IgD-negative memory B cell (primary cell): ENCODE data around the gene MARK2. TPM values are rescaled to one million over a fixed set of nuclear protein-coding genes. Genes with fewer than 3 reads are reported as not detected.
A peak's percentile ranks its signal among the peaks of the same experiment; 100 is the strongest.
"Not testable (repeated sequence)": the region's sequence is repeated elsewhere in the genome, so short reads cannot be mapped to it uniquely, and the experiment has no call there.

Source experiments
- H3K27ac Mint-ChIP-seq, 3 donors: one replicate each; pipeline ENCODE4 v1.8.0; 2020 to 2022; ENCODE audit warnings: mild to moderate bottlenecking in 3 of 3, mixed read lengths in 3 of 3, moderate library complexity in 1 of 3
- H3K27me3 Mint-ChIP-seq: one replicate; pipeline ENCODE4 v1.8.0; 2021; ENCODE audit warnings: mixed read lengths
- H3K36me3 Mint-ChIP-seq: one replicate; pipeline ENCODE4 v1.8.0; 2020; ENCODE audit warnings: mild to moderate bottlenecking, mixed read lengths
- H3K4me1 Mint-ChIP-seq, 3 donors: one replicate each; pipeline ENCODE4 v1.8.0; 2020 to 2022; ENCODE audit warnings: mixed read lengths in 3 of 3, mild to moderate bottlenecking in 1 of 3
- H3K4me3 Mint-ChIP-seq, 4 donors: one replicate each; pipeline ENCODE4 v1.8.0; 2020 to 2022; ENCODE audit warnings: mild to moderate bottlenecking in 4 of 4, mixed read lengths in 4 of 4, moderate library complexity in 3 of 4
- H3K9me3 Mint-ChIP-seq, 3 donors: one replicate each; pipeline ENCODE4 v1.8.0; 2020 to 2021; ENCODE audit warnings: mixed read lengths in 3 of 3, mild to moderate bottlenecking in 1 of 3
- polyA plus RNA-seq: library from polyadenylated mRNA; unstranded; fragments of 300-500 nt; fragmentation: Illumina TruSeq; gene quantifications from one replicate; pipeline ENCODE4 v1.2.3, GENCODE V29; 2021

MARK2 gene
- 50.8 TPM for polyA plus RNA-seq

- Mint-ChIP-seq H3K27ac (peak within 1 kb of the TSS; percentile 74 to 96 (median 94)), H3K36me3 (no peaks in the 10 kb centered on the region), H3K4me1 (peaks cover 22 to 43% (median 43%) of the 10 kb centered on the region in 3 donors), H3K4me3 (peak within 1 kb of the TSS; percentile 90 to 100 (median 98)), H3K9me3 (no peaks in the 10 kb centered on the region), H3K27me3 (no peaks in the 10 kb centered on the region)
These were observed at the start of gene MARK2 for GRCh38 chr11:63838678-63839507. Gene MARK2, plus strand, starts transcription at chr11:63839110. Its CDS starts 397 bp downstream, at chr11:63839507.

DNA sequence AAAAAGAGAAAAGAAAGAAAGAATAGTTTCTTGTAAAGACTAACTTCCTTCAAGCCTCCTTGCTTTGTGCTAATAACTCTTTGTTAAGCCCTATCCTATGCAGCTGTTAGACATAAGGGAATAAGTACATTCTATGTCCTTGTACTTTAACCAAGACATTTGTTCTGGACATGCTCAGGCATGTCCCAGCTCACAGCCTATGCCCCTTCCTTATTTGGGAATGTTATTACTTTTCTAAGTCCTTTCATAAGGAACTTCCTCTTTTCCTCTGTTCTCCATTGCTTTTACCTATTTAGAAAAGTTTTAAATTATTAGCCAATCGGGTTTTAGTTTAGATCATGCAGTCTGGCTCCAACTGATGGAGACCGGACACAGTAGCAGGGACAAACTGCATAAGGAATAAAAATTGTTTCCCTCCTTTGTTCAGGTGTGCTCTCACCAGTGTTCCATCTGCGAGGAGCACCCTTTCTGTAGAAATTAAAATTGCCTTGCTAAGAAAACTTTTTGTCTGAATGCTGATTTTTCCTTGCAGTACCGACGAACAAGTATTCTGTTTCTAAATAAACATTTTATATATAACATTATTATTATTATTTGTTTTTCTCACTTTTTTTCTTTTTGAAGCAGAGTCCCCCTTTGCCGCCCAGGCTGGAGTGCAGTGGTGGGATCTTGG lies 47.3 kb upstream of the MARK2 start:
- Mint-ChIP-seq H3K27me3 (peaks cover 9% of the 10 kb centered on the region), H3K4me3 (peak overlapping the region in 1 of 4 donors; percentile 65), H3K9me3 (peaks cover 2 to 7% (median 4%) of the 10 kb centered on the region in 3 donors), H3K4me1 (peaks cover 0 to 11% (median 2%) of the 10 kb centered on the region in 3 donors), H3K27ac (no peak overlapping the region), H3K36me3 (peaks cover 4% of the 10 kb centered on the region)

GRCh38 chr11:63793161-63793560 lies 45.7 kb upstream of the MARK2 start:
- Mint-ChIP-seq H3K27ac (peak overlapping the region in 1 of 3 donors; percentile 35), H3K27me3 (peaks cover 11% of the 10 kb centered on the region), H3K4me1 (peaks cover 0 to 11% (median 2%) of the 10 kb centered on the region in 3 donors), H3K36me3 (peaks cover 4% of the 10 kb centered on the region), H3K4me3 (no peak overlapping the region), H3K9me3 (peaks cover 2 to 7% (median 4%) of the 10 kb centered on the region in 3 donors)

- peaks cover 0 to 9% (median 0%) of the 10 kb centered on the region in 3 donors for H3K4me1 Mint-ChIP-seq
- H3K4me3 Mint-ChIP-seq = no peak overlapping the region
- H3K36me3 Mint-ChIP-seq = peaks cover 4% of the 10 kb centered on the region
- peaks cover 13% of the 10 kb centered on the region for H3K27me3 Mint-ChIP-seq
- peaks cover 2 to 7% (median 4%) of the 10 kb centered on the region in 3 donors for H3K9me3 Mint-ChIP-seq
- no peak overlapping the region for H3K27ac Mint-ChIP-seq
These were observed 43.8 kb upstream of the MARK2 start for GRCh38 chr11:63795066-63795465.

DNA sequence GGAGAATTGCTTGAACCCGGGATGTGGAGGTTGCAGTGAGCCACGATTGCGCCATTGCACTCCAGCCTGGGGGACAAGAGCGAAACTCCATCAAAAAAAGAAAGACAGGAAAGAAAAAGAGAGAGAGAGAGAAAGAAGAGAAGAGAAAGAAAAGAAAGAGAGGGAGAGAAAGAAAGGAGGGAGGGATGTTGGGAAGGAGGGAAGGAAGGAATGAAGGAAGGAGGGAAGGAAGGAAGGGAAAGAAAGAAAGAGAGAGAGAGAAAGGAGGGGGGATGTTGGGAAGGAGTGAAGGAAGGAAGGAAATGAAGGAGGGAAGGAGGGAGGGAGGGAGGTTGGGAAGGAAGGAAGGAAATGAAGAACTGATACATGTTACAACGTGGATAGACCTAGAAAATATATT lies 38.0 kb upstream of the MARK2 start:
- H3K27me3 Mint-ChIP-seq = peaks cover 9% of the 10 kb centered on the region
- H3K4me3 Mint-ChIP-seq = no peak overlapping the region
- peaks cover 1% of the 10 kb centered on the region for H3K36me3 Mint-ChIP-seq
- H3K4me1 Mint-ChIP-seq = peaks cover 0 to 2% (median 0%) of the 10 kb centered on the region in 3 donors
- H3K9me3 Mint-ChIP-seq = no peaks in the 10 kb centered on the region
- no peak overlapping the region for H3K27ac Mint-ChIP-seq

DNA sequence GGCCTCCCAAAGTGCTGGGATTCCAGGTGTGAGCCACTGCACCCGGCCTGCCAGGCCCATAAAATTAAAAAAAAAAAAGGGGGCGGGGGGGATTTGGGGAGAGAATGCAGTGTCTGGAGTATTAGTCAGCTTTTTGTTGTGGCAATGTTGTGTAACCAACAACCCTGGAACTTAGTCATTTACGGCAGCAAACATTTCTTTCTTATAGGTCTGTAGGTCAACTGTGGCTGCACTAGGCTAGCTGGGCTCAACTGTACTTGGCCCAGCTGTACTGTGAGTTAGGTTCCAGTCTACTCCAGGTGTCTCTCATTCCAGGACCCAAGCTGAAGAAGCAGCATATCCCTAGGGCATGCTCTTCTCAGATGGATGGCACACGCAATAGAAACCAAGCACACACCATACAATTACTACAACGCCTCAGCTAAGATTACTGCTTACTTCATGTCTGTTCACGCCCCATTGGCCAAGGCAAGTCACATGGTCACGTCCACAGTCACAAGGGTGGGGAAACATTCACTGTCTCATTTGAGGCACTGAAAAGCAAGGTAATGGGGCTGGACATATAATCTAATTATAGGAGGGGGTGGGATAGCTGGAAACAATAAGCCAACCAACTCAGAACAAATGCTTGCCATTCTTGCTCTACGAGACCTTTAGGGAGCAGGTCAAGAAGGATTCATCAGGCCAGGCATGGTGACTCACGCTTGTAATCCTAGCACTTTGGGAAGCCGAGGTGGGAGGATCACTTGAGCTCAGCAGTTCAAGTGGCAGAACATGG lies 36.1 kb upstream of the MARK2 start:
- Mint-ChIP-seq H3K27ac (no peak overlapping the region), H3K27me3 (peaks cover 4% of the 10 kb centered on the region), H3K4me3 (no peak overlapping the region), H3K4me1 (peaks cover 0 to 2% (median 0%) of the 10 kb centered on the region in 3 donors), H3K9me3 (no peaks in the 10 kb centered on the region), H3K36me3 (peaks cover 1% of the 10 kb centered on the region)

DNA sequence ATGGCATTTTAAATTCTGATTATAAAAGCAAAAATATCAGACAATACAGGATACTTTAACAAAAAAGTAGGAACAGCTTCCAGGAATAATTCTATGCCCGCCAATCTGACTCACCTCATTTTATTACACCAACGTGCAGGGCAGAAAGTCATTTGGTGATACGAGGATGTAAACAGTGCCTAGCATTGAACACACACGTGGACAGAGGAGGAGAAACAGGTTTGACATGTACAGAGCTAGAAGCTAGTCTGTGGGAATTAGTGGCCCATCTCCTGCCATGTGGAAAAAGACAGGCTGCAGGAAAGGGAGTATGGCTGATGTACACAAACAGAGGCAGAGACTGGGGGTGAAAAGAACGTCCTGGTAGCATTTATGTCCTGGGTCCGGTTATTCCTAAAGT lies 34.7 kb upstream of the MARK2 start:
- Mint-ChIP-seq H3K4me1 (peaks cover 0 to 2% (median 0%) of the 10 kb centered on the region in 3 donors), H3K27ac (no peak overlapping the region), H3K36me3 (peaks cover 1% of the 10 kb centered on the region), H3K4me3 (no peak overlapping the region), H3K27me3 (peaks cover 2% of the 10 kb centered on the region), H3K9me3 (no peaks in the 10 kb centered on the region)

DNA sequence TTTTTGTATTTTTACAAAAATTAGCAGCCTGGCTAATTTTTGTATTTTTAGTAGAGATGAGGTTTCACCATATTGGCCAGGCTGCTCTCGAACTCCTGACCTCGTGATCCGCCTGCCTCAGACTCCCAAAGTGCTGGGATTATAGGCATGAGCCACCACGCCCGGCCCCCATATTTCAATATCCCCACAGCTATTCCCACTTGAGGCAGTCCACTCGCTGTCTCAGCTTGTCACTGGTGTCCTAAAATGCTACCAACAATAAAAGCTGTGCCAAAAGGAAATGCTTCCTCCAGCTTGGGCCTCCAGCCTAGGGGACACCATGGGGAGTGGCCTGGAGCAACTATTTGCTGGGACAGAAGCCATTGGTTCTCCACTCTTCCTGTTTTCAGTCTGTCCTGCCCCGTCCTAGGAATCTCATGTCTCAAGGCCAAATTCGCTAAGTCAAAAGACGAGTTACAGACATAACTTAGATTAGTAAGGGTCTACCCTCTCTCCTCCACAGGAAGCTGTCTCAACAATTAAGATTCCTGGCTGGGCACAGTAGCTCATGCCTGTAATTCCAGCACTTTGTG lies 33.0 kb upstream of the MARK2 start:
- Mint-ChIP-seq H3K9me3 (no peaks in the 10 kb centered on the region), H3K4me1 (peaks cover 0 to under 1% (median 0%) of the 10 kb centered on the region in 3 donors), H3K4me3 (no peak overlapping the region), H3K27me3 (no peaks in the 10 kb centered on the region), H3K27ac (no peak overlapping the region), H3K36me3 (no peaks in the 10 kb centered on the region)

DNA sequence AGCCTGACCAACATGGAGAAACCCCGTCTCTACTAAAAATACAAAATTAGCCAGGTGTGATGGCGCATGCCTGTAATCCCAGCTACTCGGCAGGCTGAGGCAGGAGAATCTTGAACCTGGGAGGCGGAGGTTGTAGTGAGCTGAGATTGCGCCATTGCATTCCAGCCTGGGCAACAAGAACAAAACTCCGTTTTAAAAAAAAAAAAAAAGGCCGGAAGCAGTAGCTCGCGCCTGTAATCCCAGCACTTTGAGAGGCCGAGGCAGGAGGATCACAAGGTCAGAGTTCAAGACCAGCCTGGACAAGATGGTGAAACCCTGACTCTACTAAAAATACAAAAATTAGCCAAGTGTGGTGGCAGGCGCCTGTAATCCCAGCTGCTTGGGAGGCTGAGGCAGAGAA lies 28.5 kb upstream of the MARK2 start:
- not testable (repeated sequence) for H3K9me3 Mint-ChIP-seq, H3K4me3 Mint-ChIP-seq, H3K27ac Mint-ChIP-seq, H3K27me3 Mint-ChIP-seq, H3K36me3 Mint-ChIP-seq
- H3K4me1 Mint-ChIP-seq = peaks cover 9 to 17% (median 12%) of the 10 kb centered on the region in 3 donors

DNA sequence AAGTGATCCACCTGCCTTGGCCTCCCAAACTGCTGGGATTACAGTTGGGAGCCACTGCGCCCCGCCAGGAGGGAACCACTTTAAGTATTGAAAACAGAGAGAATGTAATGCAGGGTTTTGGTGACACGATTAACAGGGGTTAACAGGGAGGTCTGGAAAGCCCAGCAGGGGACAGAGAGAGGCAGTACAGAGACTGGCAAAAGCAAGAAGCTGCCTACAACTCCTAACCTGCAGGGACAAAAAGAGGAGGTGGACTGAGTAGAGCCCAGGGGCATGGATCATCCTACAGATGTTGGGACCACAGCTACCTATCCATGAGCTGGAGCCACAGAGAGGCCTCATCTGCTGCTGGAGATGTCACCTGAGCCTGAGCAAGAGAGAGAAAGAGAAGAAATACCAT lies 27.4 kb upstream of the MARK2 start:
- no peaks in the 10 kb centered on the region for H3K27me3 Mint-ChIP-seq
- peaks cover 2% of the 10 kb centered on the region for H3K36me3 Mint-ChIP-seq
- no peaks in the 10 kb centered on the region for H3K9me3 Mint-ChIP-seq
- H3K4me1 Mint-ChIP-seq = peaks cover 9 to 19% (median 12%) of the 10 kb centered on the region in 3 donors
- H3K27ac Mint-ChIP-seq = peak overlapping the region in 2 of 3 donors; percentile 16 to 32
- H3K4me3 Mint-ChIP-seq = peak overlapping the region; percentile 4 to 87 (median 50)

- peak within 1 kb of the TSS; percentile 6 to 67 (median 27) for H3K27ac Mint-ChIP-seq
- no peaks in the 10 kb centered on the region for H3K9me3 Mint-ChIP-seq
- H3K4me3 Mint-ChIP-seq = peak within 1 kb of the TSS; percentile 82 to 91 (median 89)
- H3K36me3 Mint-ChIP-seq = peaks cover 2% of the 10 kb centered on the region
- H3K4me1 Mint-ChIP-seq = peaks cover 9 to 19% (median 12%) of the 10 kb centered on the region in 3 donors
- no peaks in the 10 kb centered on the region for H3K27me3 Mint-ChIP-seq
These were observed 25.8 kb upstream of the MARK2 start, which contains the start of gene SPINDOC for GRCh38 chr11:63813035-63813562. Gene SPINDOC, plus strand, starts transcription at chr11:63813456. Its CDS starts 231 bp downstream, at chr11:63813687.

GRCh38 chr11:63813563-63814382 lies 25.1 kb upstream of the MARK2 start:
- Mint-ChIP-seq H3K27me3 (no peaks in the 10 kb centered on the region), H3K4me1 (peaks cover 9 to 19% (median 12%) of the 10 kb centered on the region in 3 donors), H3K36me3 (peaks cover 2% of the 10 kb centered on the region), H3K27ac (peak overlapping the region in 2 of 3 donors; percentile 6 to 39), H3K4me3 (peak overlapping the region; percentile 80 to 91 (median 86)), H3K9me3 (no peaks in the 10 kb centered on the region)

DNA sequence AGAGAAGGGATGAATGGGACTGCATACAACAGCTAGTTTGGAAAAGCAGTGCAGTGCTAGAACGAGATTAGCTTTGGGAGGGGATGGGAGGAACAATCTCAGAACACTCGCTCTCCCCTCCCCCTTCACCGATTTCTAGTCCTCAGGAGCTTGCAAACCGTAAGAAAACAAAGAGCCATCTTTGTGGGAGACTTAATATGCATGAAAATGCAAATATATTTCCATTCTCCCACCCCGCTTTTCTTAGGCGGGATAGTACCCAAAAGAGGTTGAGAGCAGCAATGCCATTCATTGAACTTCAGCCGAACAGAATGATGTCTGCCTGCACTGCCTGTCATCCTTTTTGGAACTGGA lies 24.6 kb upstream of the MARK2 start:
- peaks cover 9 to 19% (median 12%) of the 10 kb centered on the region in 3 donors for H3K4me1 Mint-ChIP-seq
- no peaks in the 10 kb centered on the region for H3K27me3 Mint-ChIP-seq
- H3K4me3 Mint-ChIP-seq = peak overlapping the region; percentile 80 to 91 (median 86)
- peak overlapping the region in 2 of 3 donors; percentile 6 to 39 for H3K27ac Mint-ChIP-seq
- peaks cover 2% of the 10 kb centered on the region for H3K36me3 Mint-ChIP-seq
- no peaks in the 10 kb centered on the region for H3K9me3 Mint-ChIP-seq
